ENCODE results near the gene CBARP.

- no peak for TF ChIP-seq EZH2 (IDR thresholded peaks at IDR 0.05; ENCODE audit: low read depth)
- no peak for TF ChIP-seq CTCF (conservative IDR thresholded peaks at IDR 0.05)
These were observed 37.6 kb upstream of the CBARP start, which contains the start of gene FAM174C for GRCh38 chr19:1275260-1275975.

All from PC-9 (cell line).